ENCODE results near the gene MYO1D.

Gene MYO1D

DNA sequence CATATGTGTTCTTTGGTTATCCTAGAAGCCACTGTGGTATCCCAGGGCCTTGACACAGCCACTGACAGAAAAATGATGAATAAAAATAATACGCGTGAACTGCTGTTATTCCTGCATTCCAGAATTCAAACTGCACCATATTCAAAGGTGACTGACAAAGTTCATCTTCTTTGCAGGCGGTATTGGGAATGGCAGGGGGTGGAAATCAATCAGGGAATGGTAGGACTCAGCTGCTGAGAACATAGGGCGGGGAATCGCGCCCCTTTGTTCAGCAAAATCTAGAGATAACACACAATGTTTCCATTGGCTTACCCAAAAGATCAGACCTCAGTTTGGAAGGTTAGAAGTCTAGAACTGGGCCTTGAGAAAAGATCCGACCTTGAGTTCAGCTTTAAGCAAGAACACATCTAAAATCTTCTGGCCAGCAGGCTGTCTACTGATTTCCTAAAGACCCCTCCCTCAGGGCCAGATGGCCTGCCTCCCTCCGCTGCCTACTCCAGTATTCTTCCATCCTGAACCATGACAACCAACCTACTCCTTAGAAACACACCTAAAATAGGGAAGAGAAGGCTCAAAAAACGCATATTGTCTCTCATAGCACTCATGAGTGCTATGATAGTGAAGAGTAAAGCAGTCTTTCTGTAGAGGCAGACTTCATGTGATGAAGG is 356.1 kb downstream of the MYO1D start:
- no peak for DNase-seq

DNA sequence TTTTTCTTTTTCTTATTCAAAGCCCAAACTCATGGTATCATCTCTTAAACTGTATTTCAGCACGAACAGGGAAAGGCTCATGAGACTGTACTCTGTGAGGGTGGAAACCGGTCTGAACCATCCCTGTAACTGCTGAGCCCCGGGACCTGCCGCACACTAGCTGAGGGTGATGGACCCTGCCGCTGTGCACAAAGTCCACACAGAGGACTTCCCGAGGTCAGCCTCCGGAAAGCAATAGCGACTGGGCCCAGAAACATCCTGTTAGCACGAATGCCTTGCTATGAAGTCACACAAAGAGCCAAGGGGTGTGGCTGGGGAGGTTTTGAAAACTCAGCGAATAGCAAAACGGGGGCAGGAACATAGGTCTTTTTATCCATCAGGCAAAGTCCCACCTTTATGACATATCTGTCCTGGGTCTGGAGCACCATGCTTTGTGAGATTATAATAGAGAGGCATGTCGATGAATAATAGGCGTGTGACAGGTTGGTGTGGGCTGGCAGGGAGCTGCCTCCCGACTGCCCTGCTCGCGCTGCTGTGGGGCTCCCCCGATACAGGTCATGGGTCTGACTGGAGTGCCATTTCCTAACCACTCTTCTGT is 356.7 kb downstream of the MYO1D start:
- DNase-seq = peak; percentile 38

DNA sequence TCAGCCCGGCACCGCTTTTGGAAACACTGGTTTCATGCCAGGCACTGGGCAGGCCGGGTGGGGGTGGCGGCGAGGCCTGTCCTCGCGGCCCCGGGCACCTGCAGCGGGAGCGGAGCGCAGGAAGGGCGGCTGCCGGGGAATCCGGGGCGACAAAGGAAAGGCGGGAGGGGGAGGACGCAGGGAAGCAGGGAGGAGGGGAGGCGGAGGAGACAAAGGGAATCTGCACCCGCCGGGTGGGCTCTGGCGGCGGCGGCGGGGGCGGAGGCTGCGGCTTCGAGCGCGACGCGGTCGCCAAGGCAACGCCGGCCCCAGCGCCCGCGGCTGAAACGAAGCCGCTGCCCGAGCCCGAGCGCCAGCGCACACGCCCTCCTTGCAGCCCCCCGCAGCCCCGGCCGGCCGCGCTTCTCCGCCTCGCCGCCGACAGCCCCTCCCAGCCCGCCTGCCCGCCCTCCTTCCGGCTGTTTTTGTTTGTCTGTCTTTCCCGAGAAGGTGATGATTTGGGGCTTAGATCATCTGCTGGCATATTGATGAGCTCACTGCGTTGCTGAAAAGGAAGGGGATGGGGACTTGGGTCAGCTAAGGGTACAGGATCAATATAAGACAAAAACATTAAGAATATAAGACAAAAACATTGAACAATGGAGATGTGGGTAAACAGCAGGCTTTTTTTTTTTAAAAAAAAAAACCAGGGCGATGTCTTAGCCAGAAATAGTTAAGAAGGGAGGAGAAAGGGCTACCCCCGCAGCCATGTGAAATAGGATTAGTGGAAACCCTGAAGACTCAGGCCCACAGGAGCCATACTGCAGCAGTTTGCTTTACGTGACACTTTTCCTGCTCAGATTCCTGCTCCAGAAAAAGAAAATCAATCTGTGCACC is 357.5 kb downstream of the MYO1D start:
- peak; percentile 54 for DNase-seq

DNA sequence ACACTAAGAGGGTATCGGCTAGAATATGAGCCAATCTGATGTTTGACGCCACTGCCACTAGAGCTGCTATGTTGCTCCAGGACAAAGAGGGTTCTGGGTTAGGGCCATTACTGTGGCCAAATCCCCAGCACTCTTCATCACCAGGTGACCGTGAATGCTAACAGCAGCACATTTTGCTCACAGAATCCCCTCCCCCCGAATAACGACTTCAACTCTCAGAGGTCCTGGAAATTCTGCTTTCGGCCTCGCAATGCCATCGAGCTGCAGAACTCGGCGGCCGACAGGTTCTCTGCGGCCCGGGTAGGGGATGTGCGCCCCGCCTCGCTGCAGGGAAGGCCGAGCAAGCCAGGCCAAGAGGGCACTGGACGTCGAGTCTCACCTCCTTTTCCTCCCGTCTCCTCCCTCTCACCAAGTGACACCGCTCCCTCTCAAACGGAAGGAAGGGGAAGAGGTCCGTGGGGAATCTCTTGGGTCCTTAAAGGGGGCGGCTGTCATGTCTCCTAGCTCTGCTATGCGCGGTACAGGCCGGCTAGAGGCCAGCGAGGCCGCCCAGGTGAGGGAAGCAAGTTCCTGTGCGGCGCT is 358.2 kb downstream of the MYO1D start:
- no peak for DNase-seq

DNA sequence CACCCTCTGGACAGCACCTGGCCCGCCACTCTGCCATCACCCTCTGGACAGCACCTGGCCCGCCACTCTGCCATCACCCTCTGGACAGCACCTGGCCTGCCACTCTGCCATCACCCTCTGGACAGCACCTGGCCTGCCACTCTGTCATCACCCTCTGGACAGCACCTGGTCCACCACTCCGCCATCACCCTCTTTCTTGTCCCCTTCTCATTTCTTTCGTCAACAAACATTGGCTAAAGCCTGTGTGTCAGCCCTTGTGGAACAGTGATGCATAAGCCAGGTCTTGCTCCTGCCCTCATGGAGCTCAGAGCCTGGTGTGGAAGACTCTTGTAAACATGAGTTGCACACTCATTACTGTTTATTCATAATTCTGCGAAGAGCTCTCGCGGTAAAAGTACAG is 358.9 kb downstream of the MYO1D start:
- DNase-seq = no peak

GRCh38 chr17:32516940-32517701 is 359.8 kb downstream of the MYO1D start:
- no peak for DNase-seq

DNA sequence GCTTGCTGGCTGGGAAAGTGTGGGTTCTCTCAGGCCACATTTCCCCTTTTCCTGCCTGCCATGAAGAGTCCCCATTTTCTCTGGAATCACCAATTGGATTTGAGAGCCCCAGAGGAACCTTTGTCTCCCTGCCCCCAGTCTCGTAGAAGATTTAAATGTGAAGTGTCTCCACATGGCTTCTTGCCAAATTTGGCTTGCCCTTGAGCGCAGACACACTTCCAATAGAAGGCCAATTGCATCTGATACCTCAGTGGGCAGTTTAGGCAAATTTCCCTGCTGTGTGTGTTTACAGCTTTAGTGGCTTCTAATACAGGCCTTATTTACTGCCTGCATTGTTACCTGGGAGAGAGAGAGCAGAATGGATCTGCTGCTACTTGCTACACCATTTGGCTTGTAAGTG is 360.5 kb downstream of the MYO1D start:
- DNase-seq = no peak

DNA sequence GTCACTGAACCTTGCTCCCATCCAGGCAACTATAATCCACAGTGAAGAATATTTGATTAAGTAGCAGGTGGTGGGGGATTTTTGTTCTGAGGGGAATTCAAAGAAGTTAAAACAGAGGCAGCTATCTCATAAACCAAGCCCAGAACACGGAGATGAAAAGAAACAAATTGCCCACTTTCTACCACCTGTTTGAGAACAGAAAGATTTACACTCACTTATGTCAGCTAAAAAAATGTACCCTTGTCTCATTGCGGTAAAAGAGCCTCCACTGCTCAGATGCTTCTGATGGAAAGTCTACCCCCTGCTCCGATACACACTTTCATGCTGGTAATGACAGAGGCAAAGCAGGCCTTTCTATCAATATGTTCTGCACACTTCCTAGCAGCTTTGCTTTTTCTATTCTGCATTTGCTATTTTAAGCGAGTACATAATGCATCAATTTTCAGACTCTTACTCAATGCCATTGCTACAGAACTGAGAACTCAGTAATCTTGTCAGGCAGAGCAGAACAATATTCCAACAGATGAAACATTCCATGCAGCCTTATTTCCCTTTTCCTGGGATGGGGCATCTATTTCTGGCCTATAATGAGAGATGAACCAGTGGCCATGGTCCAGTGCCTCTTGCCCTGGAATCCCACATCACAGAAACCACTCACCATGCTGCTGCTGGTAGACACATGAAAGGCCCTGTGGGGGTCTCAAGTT is 361.1 kb downstream of the MYO1D start:
- DNase-seq = no peak

- DNase-seq = no peak
Observed at GRCh38 chr17:32514606-32515005, 362.3 kb downstream of the MYO1D start.

- no peak for DNase-seq
Observed at GRCh38 chr17:32513579-32513978, 363.3 kb downstream of the MYO1D start.

- DNase-seq = no peak
Observed at GRCh38 chr17:32512328-32512727, 364.6 kb downstream of the MYO1D start.

GRCh38 chr17:32510466-32510865 is 366.5 kb downstream of the MYO1D start:
- no peak for DNase-seq

GRCh38 chr17:32508926-32509325 is 368.0 kb downstream of the MYO1D start:
- DNase-seq = no peak

- DNase-seq = peak; percentile 89
Observed at GRCh38 chr17:32504166-32504990, 372.5 kb downstream of the MYO1D start.

GRCh38 chr17:32503251-32504165 is 373.4 kb downstream of the MYO1D start:
- DNase-seq = peak; percentile 41

DNA sequence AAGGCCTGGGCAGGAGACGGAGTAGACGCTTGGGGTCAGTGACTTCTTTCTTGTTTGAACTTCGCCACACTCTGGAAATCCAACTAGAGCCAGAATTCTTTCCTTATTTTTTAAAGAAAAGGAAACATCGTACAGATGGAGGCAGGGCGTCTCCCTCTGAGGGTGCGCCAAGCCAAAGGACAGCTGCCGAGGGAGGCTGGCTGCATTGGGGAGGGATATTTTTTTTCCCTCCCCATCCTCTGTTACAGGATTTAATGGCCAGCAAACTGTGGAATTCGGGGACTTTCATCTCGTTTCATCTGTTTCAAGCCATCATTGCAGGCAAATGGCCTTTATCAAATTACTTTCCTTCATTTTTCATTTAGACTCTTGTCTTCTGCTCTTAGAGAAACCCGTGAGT is 374.2 kb downstream of the MYO1D start:
- DNase-seq = no peak

GRCh38 chr17:32502013-32502412 is 374.9 kb downstream of the MYO1D start:
- no peak for DNase-seq

DNA sequence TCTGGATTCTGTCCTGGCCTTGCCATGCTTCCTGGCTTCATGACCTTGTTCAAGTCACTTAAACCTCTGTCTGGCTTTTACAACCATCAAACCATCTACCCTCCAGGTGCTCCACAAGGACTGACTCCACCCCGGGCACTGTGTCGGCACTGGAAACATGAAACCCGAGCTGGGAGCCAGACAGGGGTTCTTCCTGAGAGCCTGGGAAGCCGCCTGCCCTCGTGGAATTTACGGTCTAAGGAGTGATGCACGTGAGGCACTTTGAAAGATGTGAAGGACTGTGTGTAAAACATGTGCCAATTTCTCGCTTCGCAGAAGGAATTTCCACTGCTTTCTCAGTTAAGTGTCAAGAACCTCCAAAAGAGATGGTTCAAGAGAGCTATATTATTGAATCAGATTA is 378.5 kb downstream of the MYO1D start:
- peak; percentile 27 for DNase-seq

DNA sequence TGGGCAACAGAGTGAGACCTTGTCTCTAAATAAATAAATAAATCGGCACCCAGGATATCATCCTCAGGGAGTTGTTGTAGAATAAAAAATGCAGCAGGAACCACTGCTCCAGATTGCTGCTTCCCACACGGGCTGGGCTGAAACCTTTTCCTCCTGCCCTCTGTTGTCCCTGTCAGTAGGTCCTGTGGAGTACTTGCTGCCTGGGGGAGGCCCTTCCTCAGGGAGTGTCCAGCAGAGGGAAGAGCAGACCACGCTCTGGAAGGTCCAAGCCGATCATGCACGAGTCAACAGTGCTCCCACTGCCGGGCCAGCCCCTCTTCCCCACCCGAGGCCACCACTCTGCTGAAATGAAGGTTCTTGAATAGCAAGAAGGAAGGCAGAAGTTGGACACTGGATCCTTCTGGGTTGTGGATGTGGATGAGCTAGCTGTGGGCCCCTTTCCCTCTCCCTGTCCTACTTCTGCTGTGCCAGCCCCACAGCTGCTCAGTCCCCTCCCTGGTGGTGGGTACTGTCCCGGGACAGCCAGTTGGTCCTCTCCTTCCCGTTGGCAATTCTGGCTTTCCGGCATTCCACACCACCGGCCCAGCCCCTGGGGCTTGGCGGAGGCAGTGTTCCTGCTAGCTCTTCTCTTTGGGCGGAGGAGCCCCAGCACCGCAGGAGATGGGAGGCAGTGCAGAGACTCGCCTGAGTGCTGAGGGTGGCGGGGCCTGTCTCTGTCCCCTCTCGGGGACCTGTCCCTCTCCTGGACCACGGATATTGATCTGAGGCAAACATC is 379.3 kb downstream of the MYO1D start:
- DNase-seq = peak; percentile 46

Data from fibroblast of skin of right biceps (primary cell).